NCI-H345 treated with DMSO at 0.1 percent for 48 hours (cell line): ENCODE data around the gene ST7L.
"Not testable (repeated sequence)": the region's sequence is repeated elsewhere in the genome, so short reads cannot be mapped to it uniquely, and the experiment has no call there.

Experiments
- DNase-seq: peaks from one replicate; lab custom pipeline; 2025; ENCODE audit not compliant: unreplicated experiment; lab: John Stamatoyannopoulos, UW

ST7L gene

DNA sequence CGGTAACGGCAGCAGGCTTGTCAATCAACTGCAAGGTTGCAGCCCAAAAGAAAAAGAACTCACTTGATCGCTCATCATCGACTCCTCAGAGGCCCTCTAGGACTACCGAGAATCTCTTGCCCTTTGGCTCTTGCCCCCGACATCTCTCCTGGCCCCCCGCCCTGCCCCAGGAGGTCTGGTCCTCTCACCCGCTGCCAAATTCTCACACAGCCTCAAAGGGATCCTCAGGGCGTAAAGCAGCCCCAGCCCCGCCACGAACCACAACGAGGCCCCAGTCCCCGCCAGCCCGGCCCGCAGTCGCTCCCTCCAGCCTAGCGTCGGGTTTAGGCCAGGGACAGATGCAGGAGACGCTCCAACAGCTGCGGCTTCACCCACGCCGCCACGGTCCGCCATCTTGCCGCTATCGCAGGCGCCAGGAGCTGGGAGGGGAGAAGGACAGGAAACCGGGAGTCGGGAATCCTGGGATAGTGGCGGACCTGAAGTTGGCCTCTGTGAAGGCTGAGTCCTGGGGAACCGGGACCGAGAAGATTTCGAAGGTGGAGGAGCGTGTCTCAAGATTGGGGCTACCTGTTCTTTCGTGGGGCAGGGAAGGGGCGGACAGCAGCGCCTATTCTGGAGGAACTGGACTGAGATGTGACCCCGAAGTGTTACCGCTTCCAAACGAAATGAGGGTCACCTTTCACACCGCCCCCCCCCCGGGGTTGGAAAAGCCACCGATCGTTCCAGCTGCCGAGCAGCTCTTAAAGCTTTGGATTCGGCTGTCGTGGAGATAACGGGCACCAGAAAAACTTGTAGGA lies at the start of gene ST7L:
TSS of gene ST7L (minus strand) at position 421 of the 797 bp plus-strand sequence. CDS start at position 393, 28 bp downstream.
- DNase-seq = peak; percentile 63

DNA sequence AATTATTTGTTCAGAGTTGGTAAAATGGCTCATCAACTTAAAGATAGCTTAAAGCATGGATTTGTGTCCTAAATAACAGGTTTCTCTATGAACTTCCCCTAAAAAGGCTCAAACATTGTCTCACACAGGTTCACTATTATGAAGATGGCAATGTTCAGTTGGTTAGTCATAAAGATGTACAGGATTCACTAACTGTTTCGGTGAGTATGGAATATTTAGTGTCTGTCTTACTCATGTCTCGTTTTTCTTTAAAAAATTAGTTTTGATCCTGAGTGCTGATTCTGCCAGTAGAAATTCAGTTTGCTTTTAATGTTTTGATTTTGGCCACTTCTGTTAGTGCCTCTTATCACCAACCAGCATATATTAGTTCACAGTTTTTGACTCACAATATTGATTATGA lies 48.0 kb upstream of the ST7L start:
- DNase-seq = no peak

GRCh38 chr1:112665857-112666256 lies 46.9 kb upstream of the ST7L start:
- DNase-seq = no peak

DNA sequence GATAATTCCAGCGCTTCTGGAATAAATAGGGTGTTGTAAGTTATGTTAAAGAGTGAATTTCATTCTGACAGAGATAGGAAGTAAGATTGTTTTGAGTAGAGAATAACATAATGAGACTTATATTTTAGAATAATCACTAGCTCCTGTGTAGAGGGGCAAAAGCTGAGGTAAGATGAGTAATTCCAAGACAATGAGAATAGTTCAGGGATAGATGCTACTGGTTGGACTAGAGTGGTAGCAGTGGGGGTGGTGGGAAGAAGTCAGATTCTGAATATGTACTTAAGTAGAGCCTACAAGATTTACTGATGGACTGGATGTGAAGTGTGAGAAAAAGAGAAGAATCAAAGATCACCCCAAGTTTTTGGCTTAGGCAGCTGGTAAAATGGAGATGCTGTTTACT lies 32.3 kb upstream of the ST7L start:
- DNase-seq = no peak

DNA sequence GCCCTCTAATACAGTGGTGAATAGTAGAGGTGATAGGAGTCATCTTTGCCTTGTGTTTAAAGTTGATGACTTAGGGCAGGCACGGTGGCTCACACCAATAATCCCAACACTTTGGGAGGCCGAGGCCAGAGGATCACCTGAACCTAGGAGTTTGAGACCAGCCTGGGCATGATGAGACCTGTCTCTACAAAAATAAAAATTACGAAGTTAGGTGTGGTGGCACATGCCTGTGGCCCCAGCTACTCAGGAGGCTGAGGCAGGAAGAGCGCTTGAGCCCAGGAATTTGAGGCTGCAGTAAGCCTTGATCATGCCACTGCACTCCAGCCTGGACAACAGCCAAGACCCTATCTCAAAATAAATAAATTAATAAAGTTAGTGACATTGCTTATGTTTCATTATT lies 27.3 kb upstream of the ST7L start:
- no peak for DNase-seq

GRCh38 chr1:112643080-112643479 lies 24.1 kb upstream of the ST7L start:
- no peak for DNase-seq

DNA sequence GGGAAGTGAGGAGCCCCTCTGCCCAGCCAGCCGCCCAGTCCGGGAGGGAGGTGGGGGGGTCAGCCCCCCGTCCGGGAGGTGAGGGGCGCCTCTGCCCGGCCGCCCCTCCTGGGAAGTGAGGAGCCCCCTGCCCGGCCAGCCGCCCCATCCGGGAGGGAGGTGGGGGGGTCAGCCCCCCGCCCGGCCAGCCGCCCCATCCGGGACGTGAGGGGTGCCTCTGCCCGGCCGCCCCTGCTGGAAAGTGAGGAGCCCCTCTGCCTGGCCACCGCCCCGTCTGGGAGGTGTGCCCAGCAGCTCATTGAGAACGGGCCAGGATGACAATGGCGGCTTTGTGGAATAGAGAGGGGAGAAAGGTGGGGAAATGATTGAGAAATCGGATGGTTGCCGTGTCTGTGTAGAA lies 21.5 kb upstream of the ST7L start:
- DNase-seq = not testable (repeated sequence)

GRCh38 chr1:112638110-112638428 lies 19.1 kb upstream of the ST7L start:
- DNase-seq = no peak

DNA sequence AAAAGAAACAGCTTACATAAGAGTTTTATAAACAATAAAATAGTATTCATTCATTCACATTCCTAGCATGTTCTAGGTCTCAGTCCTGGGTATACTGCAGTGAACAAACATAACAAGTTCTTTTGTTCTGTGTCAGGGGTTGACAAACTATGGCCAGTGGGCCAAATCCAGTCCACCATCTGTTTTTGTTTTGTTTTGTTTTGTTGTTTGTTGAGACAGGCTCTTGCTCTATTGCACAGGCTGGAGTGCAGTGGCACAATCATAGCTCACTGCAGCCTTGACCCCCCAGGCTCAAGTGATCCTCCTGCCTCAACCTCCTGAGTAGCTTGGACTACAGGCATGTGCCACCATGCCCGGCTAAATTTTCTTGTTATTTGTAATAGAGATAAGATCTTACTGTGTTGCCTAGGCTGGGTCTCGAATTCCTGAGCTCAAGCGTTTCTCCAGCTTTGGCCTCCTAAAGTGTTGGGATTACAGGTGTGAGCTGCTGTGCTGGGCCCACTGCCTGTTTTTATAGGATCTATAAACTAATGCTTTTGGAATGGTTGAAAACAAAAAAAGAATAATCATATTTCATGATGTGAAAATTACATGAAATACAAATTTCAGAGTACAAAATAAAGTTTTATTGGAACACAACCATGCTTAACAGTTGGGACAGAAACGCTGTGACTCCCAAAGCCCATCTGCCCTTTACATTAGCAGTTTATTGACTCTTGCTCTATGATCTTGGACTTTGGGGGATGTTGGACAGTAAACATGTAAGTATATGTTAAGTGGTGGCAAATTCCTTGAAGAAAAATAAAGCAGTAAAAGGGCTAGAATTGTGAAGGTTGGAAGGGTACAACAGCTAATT lies 18.5 kb upstream of the ST7L start:
- no peak for DNase-seq

- DNase-seq = no peak
These were observed 17.8 kb upstream of the ST7L start for GRCh38 chr1:112636597-112637253.

DNA sequence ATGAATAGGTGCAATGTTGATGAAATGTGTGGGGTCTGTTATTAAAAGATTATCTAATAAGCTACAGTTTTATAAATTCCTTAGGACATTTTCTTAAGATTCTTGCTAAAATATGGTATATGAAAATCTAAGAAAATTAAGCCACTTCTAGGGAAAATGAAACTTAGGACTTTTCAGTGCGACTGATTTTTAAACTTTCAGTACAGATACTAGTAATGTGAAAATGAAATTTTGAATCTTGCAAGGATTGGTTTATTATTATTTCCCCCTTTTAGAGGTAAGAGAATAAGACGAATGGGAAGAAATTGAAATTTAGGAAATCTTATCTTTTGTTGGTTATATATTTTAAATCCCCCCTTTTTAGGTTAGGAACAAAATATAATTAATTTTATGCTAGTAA lies 17.1 kb upstream of the ST7L start:
- DNase-seq = no peak

DNA sequence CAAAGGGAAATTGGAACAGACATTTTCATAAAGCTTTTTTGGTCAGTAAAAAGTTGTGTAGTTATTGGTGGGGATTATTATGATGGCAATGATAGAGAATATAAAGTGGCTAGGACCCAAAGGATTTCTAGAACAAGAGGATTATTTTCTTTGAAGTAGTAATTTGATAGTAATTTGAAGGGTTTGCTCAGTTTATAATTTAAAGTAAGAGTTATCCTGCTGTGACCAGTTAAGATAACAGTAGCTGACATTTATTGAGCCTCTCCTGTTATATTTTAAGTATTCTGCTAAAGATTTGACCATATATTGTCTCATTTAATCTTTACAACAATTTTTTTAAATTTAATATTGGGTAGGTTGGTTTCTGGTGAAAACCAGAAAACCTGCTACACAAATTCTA lies 15.4 kb upstream of the ST7L start:
- no peak for DNase-seq

DNA sequence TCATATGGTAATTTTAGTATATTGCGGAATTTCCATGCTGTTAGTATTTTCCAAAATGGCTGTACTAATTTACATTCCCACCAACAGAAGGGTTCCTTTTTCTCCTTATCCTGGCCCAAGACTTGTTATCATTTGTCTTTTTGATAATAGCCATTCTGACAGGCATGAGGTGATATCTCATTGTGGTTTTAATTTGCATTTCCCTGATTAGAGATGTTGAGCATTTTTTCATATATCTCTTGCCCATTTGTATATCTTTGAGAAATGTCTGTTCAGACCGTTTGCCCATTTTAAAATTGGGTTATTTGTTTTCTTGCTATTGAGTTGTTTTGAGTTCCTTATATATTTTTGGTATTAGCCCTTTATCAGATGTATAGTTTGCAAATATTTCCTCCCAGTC lies 14.7 kb upstream of the ST7L start:
- no peak for DNase-seq

- DNase-seq = no peak
These were observed 10.3 kb upstream of the ST7L start for GRCh38 chr1:112629256-112629655.

- DNase-seq = no peak
These were observed 9.6 kb upstream of the ST7L start for GRCh38 chr1:112628516-112628915.

GRCh38 chr1:112626887-112627286 lies 7.9 kb upstream of the ST7L start:
- no peak for DNase-seq

- DNase-seq = no peak
These were observed 7.3 kb upstream of the ST7L start for GRCh38 chr1:112626193-112626592.

GRCh38 chr1:112625696-112626095 lies 6.8 kb upstream of the ST7L start:
- DNase-seq = no peak

GRCh38 chr1:112624493-112624892 lies 5.6 kb upstream of the ST7L start:
- not testable (repeated sequence) for DNase-seq

- no peak for DNase-seq
These were observed 1.4 kb upstream of the ST7L start for GRCh38 chr1:112620377-112620695.

- peak; percentile 87 for DNase-seq
These were observed 806 bp upstream of the ST7L start, which contains the start of gene CAPZA1 for GRCh38 chr1:112619518-112620376. Gene CAPZA1 (plus strand): TSS chr1:112619832. CDS start chr1:112619845, 13 bp downstream.
